Caco-2 (cell line): ENCODE results near the gene PSD2. TPM values are rescaled to one million over a fixed set of nuclear protein-coding genes. Genes with fewer than 3 reads are reported as not detected.

Experiments used
- BruUV-seq: library from RNA; stranded (reverse); fragments of 400-500 nt; replicated peaks from 2 replicates; lab custom pipeline; 2021; lab: Mats Ljungman, UMichigan
- CTCF ChIA-PET: fragments of 300-600 bp; sonication (Branson Sonifier 250); formaldehyde crosslinking; loops from one replicate; lab custom pipeline; 2022; ENCODE audit warnings: antibody characterized with exemption; lab: Charles Lee
- POLR2A ChIA-PET: fragments of 300-600 bp; sonication (Branson Sonifier 250); formaldehyde crosslinking; loops from one replicate; lab custom pipeline; 2022; ENCODE audit warnings: antibody characterized with exemption; lab: Charles Lee
- DNase-seq, 2 experiments: peaks; one replicate each; pipeline versions ENCODE4 v3.0.0 to v3.0.0-alpha.2; 2020 to 2022
- H3K27me3 ChIP-seq: replicated peaks from 2 replicates; pipeline ENCODE4 v1.6.0; 2011; ENCODE audit warnings: low read length; ENCODE audit not compliant: control insufficient read depth, insufficient read depth
- H3K36me3 ChIP-seq: 2 replicates; pipeline ENCODE4 v1.5.1; 2011; ENCODE audit warnings: low read length; ENCODE audit not compliant: control insufficient read depth, insufficient read depth
- H3K4me1 ChIP-seq: fragments of 250-450 bp; sonication (Bioruptor Pico); 2 replicates; pipeline ENCODE4 v1.5.1; 2020; ENCODE audit warnings: mild to moderate bottlenecking
- H3K4me3 ChIP-seq: 2 replicates; pipeline ENCODE4 v1.5.1; 2011; ENCODE audit warnings: low read depth, mild to moderate bottlenecking, control low read depth, low read length
- H3K9me3 ChIP-seq: fragments of 250-450 bp; sonication (Bioruptor Pico); 2 replicates; pipeline ENCODE4 v1.5.1; 2020; ENCODE audit warnings: mild to moderate bottlenecking, moderate library complexity
- H3K27ac Mint-ChIP-seq: one replicate; pipeline ENCODE4 v1.8.0; 2022; ENCODE audit warnings: mixed read lengths; ENCODE audit not compliant: unreplicated experiment
- H3K27me3 Mint-ChIP-seq: one replicate; pipeline ENCODE4 v1.8.0; 2022; ENCODE audit warnings: mixed read lengths; ENCODE audit not compliant: insufficient read depth, unreplicated experiment
- H3K36me3 Mint-ChIP-seq: one replicate; pipeline ENCODE4 v1.8.0; 2022; ENCODE audit warnings: mild to moderate bottlenecking, mixed read lengths; ENCODE audit not compliant: insufficient read depth, unreplicated experiment
- H3K4me1 Mint-ChIP-seq: one replicate; pipeline ENCODE4 v1.8.0; 2022; ENCODE audit warnings: low read depth, mixed read lengths; ENCODE audit not compliant: unreplicated experiment
- H3K4me3 Mint-ChIP-seq: one replicate; pipeline ENCODE4 v1.8.0; 2022; ENCODE audit warnings: mild to moderate bottlenecking, moderate library complexity, mixed read lengths; ENCODE audit not compliant: unreplicated experiment
- H3K9me3 Mint-ChIP-seq: one replicate; pipeline ENCODE4 v1.8.0; 2022; ENCODE audit warnings: mixed read lengths; ENCODE audit not compliant: unreplicated experiment
- CTCF ChIP-seq, 2 experiments: fragments of 200-600 bp in 1 of 2; IDR thresholded peaks; 1 replicate in 1 of 2; 2 replicates in 1 of 2; pipeline versions ENCODE4 v1.5.1 to v1.8.0; 2011 to 2022; ENCODE audit warnings: antibody characterized with exemption in 1 of 2, control low read depth in 1 of 2, inconsistent platforms in 1 of 2, low read depth in 1 of 2, low read length in 1 of 2, mild to moderate bottlenecking in 1 of 2, moderate library complexity in 1 of 2; ENCODE audit not compliant: insufficient read depth in 1 of 2, severe bottlenecking in 1 of 2, unreplicated experiment in 1 of 2
- intact Hi-C: fragments of 100-400 bp; cut with micrococcal nuclease; formaldehyde crosslinking; loops from one replicate; pipeline ENCODE4 v1.10.0; 2022; ENCODE audit not compliant: unreplicated experiment
- total RNA-seq: library from RNA; stranded (reverse); gene quantifications from 2 replicates; pipeline ENCODE4 v1.2.3, GENCODE V29; 2022

The PSD2 gene
- total RNA-seq, 1 experiment from 2014 or later, result 0.09 TPM

GRCh38 chr5:139875957-139876356 lies 80.3 kb downstream of the PSD2 start:
- no peak for TF ChIP-seq CTCF (IDR thresholded peaks at IDR 0.05; ENCODE audit: insufficient read depth in 1 of 2, low read depth in 1 of 2, low read length in 1 of 2, severe bottlenecking in 1 of 2, unreplicated experiment in 1 of 2)
- Histone ChIP-seq H3K4me1 (no peaks in the 10 kb centered on the region), H3K27me3 (no peaks in the 10 kb centered on the region), H3K36me3 (no peaks in the 10 kb centered on the region), H3K9me3 (no peaks in the 10 kb centered on the region), H3K4me3 (no peak overlapping the region)
- peaks cover 6% of the 10 kb centered on the region for H3K27me3 Mint-ChIP-seq
- intact Hi-C loops, result no loop called here
- ChIA-PET POLR2A (no interaction called here), CTCF (no interaction called here)
- H3K4me3 Mint-ChIP-seq, result no peak overlapping the region
- no peaks in the 10 kb centered on the region for H3K4me1 Mint-ChIP-seq
- no TSS peak for BruUV-seq
- H3K9me3 Mint-ChIP-seq, result no peaks in the 10 kb centered on the region
- DNase-seq, result no peak
- no peaks in the 10 kb centered on the region for H3K36me3 Mint-ChIP-seq
- no peak overlapping the region for H3K27ac Mint-ChIP-seq

- CTCF ChIA-PET, result no interaction called here
- intact Hi-C loops, result no loop called here
- POLR2A ChIA-PET, result no interaction called here
- no peaks in the 10 kb centered on the region for H3K4me1 Mint-ChIP-seq
- no peak overlapping the region for H3K27ac Mint-ChIP-seq
- no peaks in the 10 kb centered on the region for H3K9me3 ChIP-seq
- H3K4me3 ChIP-seq, result no peak overlapping the region
- no peaks in the 10 kb centered on the region for H3K27me3 ChIP-seq
- TF ChIP-seq CTCF (IDR thresholded peaks at IDR 0.05; ENCODE audit: insufficient read depth in 1 of 2, low read depth in 1 of 2, low read length in 1 of 2, severe bottlenecking in 1 of 2, unreplicated experiment in 1 of 2), result no peak
- no TSS peak for BruUV-seq
- no peaks in the 10 kb centered on the region for H3K4me1 ChIP-seq
- no peak overlapping the region for H3K4me3 Mint-ChIP-seq
- no peak for DNase-seq
- H3K27me3 Mint-ChIP-seq, result peaks cover 6% of the 10 kb centered on the region
- no peaks in the 10 kb centered on the region for H3K9me3 Mint-ChIP-seq
- H3K36me3 ChIP-seq, result no peaks in the 10 kb centered on the region
- H3K36me3 Mint-ChIP-seq, result no peaks in the 10 kb centered on the region
These were observed 81.6 kb downstream of the PSD2 start for GRCh38 chr5:139877129-139877597.

GRCh38 chr5:139878093-139878492 lies 82.5 kb downstream of the PSD2 start:
- no peak overlapping the region for H3K4me3 Mint-ChIP-seq
- no peaks in the 10 kb centered on the region for H3K27me3 ChIP-seq
- DNase-seq, result no peak
- peaks cover 6% of the 10 kb centered on the region for H3K27me3 Mint-ChIP-seq
- BruUV-seq, result no TSS peak
- H3K4me3 ChIP-seq, result no peak overlapping the region
- H3K4me1 Mint-ChIP-seq, result no peaks in the 10 kb centered on the region
- POLR2A ChIA-PET, result no interaction called here
- no peaks in the 10 kb centered on the region for H3K9me3 ChIP-seq
- intact Hi-C loops, result no loop called here
- H3K4me1 ChIP-seq, result no peaks in the 10 kb centered on the region
- H3K27ac Mint-ChIP-seq, result no peak overlapping the region
- H3K9me3 Mint-ChIP-seq, result no peaks in the 10 kb centered on the region
- no peak for TF ChIP-seq CTCF (IDR thresholded peaks at IDR 0.05; ENCODE audit: insufficient read depth in 1 of 2, low read depth in 1 of 2, low read length in 1 of 2, severe bottlenecking in 1 of 2, unreplicated experiment in 1 of 2)
- no peaks in the 10 kb centered on the region for H3K36me3 Mint-ChIP-seq
- CTCF ChIA-PET, result no interaction called here
- no peaks in the 10 kb centered on the region for H3K36me3 ChIP-seq
